ENCODE results near the gene PILRA. TPM values are rescaled to one million over a fixed set of nuclear protein-coding genes. Genes with fewer than 3 reads are reported as not detected.
"Not testable (repeated sequence)": the region's sequence is repeated elsewhere in the genome, so short reads cannot be mapped to it uniquely, and the experiment has no call there.

Gene PILRA
- total RNA-seq, 1 donor, result 0.27 TPM

DNA sequence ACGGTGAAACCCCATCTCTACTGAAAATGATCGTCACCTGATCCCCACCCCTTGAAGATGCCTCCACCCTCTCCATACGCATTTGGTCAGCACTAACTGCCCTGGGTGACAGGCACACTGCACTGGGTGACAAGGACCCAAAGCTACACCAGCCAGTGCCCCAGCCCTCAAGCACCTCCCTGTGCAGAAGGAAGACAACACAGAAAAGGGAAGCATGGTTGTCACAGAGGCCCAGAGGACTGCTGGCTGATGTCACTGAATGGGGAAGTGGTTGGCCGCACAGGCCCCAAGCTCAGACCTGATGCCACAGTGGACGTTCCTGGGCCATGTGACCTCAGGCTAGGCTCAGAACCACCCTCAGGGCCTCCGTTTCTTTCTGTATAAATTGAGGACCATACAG, 4.2 kb upstream of the PILRA start:
- no peak overlapping the region for H3K4me3 ChIP-seq (ENCODE audit: low read depth, low read length)
- DNase-seq (ENCODE audit: low read depth), result no peak
- TF ChIP-seq, protein P1, sequence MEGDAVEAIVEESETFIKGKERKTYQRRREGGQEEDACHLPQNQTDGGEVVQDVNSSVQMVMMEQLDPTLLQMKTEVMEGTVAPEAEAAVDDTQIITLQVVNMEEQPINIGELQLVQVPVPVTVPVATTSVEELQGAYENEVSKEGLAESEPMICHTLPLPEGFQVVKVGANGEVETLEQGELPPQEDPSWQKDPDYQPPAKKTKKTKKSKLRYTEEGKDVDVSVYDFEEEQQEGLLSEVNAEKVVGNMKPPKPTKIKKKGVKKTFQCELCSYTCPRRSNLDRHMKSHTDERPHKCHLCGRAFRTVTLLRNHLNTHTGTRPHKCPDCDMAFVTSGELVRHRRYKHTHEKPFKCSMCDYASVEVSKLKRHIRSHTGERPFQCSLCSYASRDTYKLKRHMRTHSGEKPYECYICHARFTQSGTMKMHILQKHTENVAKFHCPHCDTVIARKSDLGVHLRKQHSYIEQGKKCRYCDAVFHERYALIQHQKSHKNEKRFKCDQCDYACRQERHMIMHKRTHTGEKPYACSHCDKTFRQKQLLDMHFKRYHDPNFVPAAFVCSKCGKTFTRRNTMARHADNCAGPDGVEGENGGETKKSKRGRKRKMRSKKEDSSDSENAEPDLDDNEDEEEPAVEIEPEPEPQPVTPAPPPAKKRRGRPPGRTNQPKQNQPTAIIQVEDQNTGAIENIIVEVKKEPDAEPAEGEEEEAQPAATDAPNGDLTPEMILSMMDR (IDR thresholded peaks at IDR 0.05; ENCODE audit: insufficient read depth, low read length), result no peak

DNA sequence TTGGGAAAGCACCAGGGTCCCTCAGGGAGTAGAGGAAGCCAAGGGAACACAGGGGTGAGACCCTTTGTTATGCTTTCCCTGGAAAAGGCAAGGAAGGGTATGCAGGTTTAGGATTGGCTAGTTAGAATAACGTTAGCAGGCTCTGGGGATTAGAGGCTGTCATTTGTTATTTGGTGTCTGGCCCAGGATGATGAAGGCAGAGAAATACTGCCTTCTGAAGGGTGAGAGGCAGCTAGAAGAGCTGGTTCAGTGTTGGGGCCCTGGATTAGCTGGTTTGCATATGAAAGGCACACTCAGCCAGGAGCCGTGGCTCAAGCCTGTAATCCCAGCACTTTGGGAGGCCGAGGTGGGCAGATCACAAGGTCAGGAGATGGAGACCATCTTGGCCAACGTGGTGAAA, 3.0 kb upstream of the PILRA start:
- no peak for DNase-seq (ENCODE audit: low read depth)
- TF ChIP-seq, protein P1 (IDR thresholded peaks at IDR 0.05; ENCODE audit: insufficient read depth, low read length), result no peak
- no peak overlapping the region for H3K4me3 ChIP-seq (ENCODE audit: low read depth, low read length)

DNA sequence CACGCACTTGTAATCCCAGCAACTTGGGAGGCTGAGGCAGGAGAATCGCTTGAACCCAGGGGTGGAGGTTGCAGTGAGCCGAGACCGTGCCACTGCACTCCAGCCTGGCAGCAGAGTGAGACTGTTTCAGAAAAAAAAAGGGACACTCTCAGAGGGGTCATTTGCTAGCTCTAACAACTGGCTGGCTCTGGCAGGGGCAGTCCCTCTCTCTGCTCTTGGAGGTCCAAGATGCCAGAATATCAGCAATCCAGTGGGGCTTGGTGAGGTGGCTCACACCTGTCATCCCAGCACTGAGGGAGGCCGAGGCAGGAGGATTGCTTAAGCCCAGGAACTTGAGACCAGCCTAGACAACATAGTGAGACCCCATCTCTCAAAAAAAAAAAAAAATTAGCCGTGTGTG, 2.5 kb upstream of the PILRA start:
- no peak for DNase-seq (ENCODE audit: low read depth)
- TF ChIP-seq, protein P1 (IDR thresholded peaks at IDR 0.05; ENCODE audit: insufficient read depth, low read length), result no peak
- H3K4me3 ChIP-seq (ENCODE audit: low read depth, low read length), result no peak overlapping the region

DNA sequence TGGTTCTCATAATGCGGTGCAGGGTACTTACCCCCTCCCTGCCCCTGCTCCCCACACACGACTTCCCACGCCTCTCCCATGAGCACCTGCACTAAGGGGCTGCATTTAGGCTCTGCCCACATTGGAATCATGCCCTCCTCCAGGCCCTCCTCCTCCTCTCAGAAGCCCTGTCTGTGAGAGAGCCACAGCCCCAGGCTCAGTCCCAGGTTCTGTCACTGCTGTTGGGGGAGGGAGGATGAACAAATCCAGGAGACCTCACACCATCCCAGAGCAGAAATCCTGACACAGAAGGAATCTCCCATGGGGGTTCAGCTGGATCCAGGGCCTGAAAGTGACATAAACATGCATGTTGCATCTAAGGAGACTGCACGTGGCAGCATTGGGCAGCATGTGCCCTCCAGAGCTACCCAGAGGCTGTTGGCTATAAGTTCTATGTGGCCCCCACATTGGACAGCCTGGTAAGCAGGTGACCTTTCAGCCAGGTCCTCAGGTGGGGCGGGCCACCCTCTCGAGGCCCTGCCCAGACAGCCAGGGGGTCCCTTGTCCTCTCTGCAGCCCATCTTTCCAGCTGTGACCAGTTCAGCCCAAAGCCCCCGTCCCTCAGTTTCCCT, 1.6 kb upstream of the PILRA start:
- DNase-seq (ENCODE audit: low read depth), result no peak
- no peak overlapping the region for H3K4me3 ChIP-seq (ENCODE audit: low read depth, low read length)
- TF ChIP-seq, protein P1 (IDR thresholded peaks at IDR 0.05; ENCODE audit: insufficient read depth, low read length), result no peak

DNA sequence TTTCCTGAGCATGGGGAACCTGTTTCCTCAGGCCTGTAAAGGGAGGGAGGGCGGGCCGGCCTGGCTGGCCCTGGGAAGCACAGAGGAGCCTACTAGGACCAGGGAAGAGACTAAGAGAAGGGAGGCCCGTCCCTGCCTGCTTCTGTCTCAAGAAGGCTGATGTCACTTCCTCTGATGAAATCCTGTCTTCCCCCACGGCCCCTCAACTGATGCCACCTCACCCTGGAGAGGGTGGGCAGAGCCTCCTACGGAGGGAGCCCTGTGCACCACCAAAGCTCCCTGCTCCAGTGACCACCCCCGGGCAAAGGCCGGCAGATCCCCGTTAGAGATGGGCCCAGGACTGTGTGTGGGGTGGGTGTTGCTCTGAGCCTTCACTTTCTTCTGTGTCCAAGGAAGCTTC, 1.0 kb upstream of the PILRA start:
- DNase-seq (ENCODE audit: low read depth), result peak; percentile 52
- no peak overlapping the region for H3K4me3 ChIP-seq (ENCODE audit: low read depth, low read length)
- TF ChIP-seq, protein P1 (IDR thresholded peaks at IDR 0.05; ENCODE audit: insufficient read depth, low read length), result no peak

DNA sequence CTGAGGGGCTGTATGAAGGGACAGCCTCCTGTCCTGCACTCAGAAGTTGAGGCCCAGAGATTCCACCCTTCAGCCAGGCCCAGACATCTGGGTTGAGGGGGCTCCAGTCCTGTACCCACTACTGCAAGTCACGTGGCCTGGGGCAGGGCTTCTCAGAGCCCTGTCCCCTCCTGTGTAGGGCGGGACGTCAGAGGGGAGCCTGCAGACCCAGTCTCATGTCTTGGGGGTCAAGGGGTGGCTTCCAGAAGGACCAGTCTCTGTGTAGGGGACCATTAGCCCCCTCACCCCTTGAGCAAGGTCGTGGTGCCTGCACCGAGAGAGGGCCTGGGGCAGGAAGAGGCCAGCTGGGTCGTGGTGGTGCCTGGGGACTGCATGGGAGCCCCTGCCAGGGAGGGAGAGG, 593 bp upstream of the PILRA start:
- no peak overlapping the region for H3K4me3 ChIP-seq (ENCODE audit: low read depth, low read length)
- TF ChIP-seq, protein P1 (IDR thresholded peaks at IDR 0.05; ENCODE audit: insufficient read depth, low read length), result no peak
- DNase-seq (ENCODE audit: low read depth), result no peak

DNA sequence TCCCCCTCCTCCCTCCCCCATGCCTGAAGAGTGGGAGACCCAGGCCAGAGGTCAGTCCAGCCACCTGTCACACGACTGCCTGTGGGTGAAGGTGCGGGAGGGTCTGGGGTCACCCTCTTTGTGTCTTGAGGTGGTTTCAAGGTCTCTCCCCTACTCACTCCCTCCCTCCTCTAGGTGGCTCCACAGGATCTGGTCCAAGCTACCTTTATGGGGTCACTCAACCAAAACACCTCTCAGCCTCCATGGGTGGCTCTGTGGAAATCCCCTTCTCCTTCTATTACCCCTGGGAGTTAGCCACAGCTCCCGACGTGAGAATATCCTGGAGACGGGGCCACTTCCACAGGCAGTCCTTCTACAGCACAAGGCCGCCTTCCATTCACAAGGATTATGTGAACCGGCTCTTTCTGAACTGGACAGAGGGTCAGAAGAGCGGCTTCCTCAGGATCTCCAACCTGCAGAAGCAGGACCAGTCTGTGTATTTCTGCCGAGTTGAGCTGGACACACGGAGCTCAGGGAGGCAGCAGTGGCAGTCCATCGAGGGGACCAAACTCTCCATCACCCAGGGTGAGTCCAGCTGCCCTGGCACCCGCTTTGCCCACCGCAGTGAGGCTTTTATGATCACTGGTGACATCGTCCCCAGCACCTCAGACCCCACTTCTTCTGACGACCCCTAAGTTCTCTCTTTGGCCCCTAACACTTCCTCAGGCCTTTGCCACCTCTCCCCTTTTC, 747 bp downstream of the PILRA start:
- not testable (repeated sequence) for DNase-seq (ENCODE audit: low read depth)

More for the DNA sequence above, 747 bp downstream of the PILRA start:
- not testable (repeated sequence) for H3K4me3 ChIP-seq (ENCODE audit: low read depth, low read length)

All from fibroblast of the aortic adventitia (primary cell).